Measurements from ENCODE around the gene DUOX1. TPM values are rescaled to one million over a fixed set of nuclear protein-coding genes. Genes with fewer than 3 reads are reported as not detected.

The DUOX1 gene
- total RNA-seq, 1 experiment from 2014 or later = not detected

GRCh38 chr15:45149060-45149459, 19.3 kb downstream of the DUOX1 start:
- BruUV-seq (replicated peaks) = no TSS peak
- Histone ChIP-seq H3K27ac (no peak overlapping the region), H3K9me3 (ENCODE audit: insufficient read depth, low read depth) (no peaks in the 10 kb centered on the region), H3K79me2 (ENCODE audit: low read depth) (no peaks in the 10 kb centered on the region), H3K4me2 (no peak overlapping the region), H3K27me3 (ENCODE audit: insufficient read depth, low read depth) (no peaks in the 10 kb centered on the region), H3F3A (ENCODE audit: insufficient read depth, low read depth) (peaks cover 4% of the 10 kb centered on the region; the same call in 1 of the 2 replicates), H3K9me2 (ENCODE audit: insufficient read depth) (no peaks in the 10 kb centered on the region), H2AFZ (no peak overlapping the region), H3K4me3 (no peak overlapping the region), H4K20me1 (ENCODE audit: insufficient read depth) (no peaks in the 10 kb centered on the region), H3K36me3 (ENCODE audit: low read depth) (no peaks in the 10 kb centered on the region), H3K4me1 (replicated peaks; ENCODE audit: insufficient read depth) (peaks cover 15% of the 10 kb centered on the region)
- TF ChIP-seq CTCF (conservative IDR thresholded peaks at IDR 0.05) (no peak), EZH2 (IDR thresholded peaks at IDR 0.05; ENCODE audit: low read depth) (no peak)
- ChIA-PET POLR2A (ENCODE audit: unreplicated experiment) (interaction anchor here (0.5 kb wide), 1 partner anchor 464 kb away, joined by 11 read pairs; no protein-coding TSS in a partner anchor), CTCF (interaction anchor here (0.6 kb wide), 1 partner anchor 12 kb away, joined by 9 read pairs; no protein-coding TSS in a partner anchor)
- intact Hi-C loops (cut with micrococcal nuclease; ENCODE audit: unreplicated experiment) = no loop called here
- no peak for DNase-seq

GRCh38 chr15:45150481-45150880, 20.7 kb downstream of the DUOX1 start:
- intact Hi-C loops (cut with micrococcal nuclease; ENCODE audit: unreplicated experiment) = no loop called here
- no peaks in the 10 kb centered on the region for H3K36me3 ChIP-seq (ENCODE audit: low read depth)
- H2AFZ ChIP-seq = no peak overlapping the region
- no peak overlapping the region for H3K4me2 ChIP-seq
- DNase-seq = no peak
- H3K27ac ChIP-seq = no peak overlapping the region
- H3F3A ChIP-seq (ENCODE audit: insufficient read depth, low read depth) = peaks cover 4% of the 10 kb centered on the region; the same call in 1 of the 2 replicates
- H3K4me3 ChIP-seq = no peak overlapping the region
- H3K9me2 ChIP-seq (ENCODE audit: insufficient read depth) = no peaks in the 10 kb centered on the region
- H4K20me1 ChIP-seq (ENCODE audit: insufficient read depth) = no peaks in the 10 kb centered on the region
- H3K4me1 ChIP-seq (replicated peaks; ENCODE audit: insufficient read depth) = peaks cover 15% of the 10 kb centered on the region
- BruUV-seq (replicated peaks) = no TSS peak
- H3K79me2 ChIP-seq (ENCODE audit: low read depth) = no peaks in the 10 kb centered on the region
- no peaks in the 10 kb centered on the region for H3K27me3 ChIP-seq (ENCODE audit: insufficient read depth, low read depth)
- ChIA-PET CTCF (interaction anchor here (0.6 kb wide), 1 partner anchor 481 kb away, joined by 3 read pairs; no protein-coding TSS in a partner anchor), POLR2A (ENCODE audit: unreplicated experiment) (no interaction called here)
- no peaks in the 10 kb centered on the region for H3K9me3 ChIP-seq (ENCODE audit: insufficient read depth, low read depth)
- no peak for TF ChIP-seq CTCF (conservative IDR thresholded peaks at IDR 0.05)
- TF ChIP-seq EZH2 (IDR thresholded peaks at IDR 0.05; ENCODE audit: low read depth) = no peak

GRCh38 chr15:45150997-45151396, 21.2 kb downstream of the DUOX1 start:
- intact Hi-C loops (cut with micrococcal nuclease; ENCODE audit: unreplicated experiment) = no loop called here
- no TSS peak for BruUV-seq (replicated peaks)
- Histone ChIP-seq H3F3A (ENCODE audit: insufficient read depth, low read depth) (peaks cover 4% of the 10 kb centered on the region; the same call in 1 of the 2 replicates), H3K79me2 (ENCODE audit: low read depth) (no peaks in the 10 kb centered on the region), H4K20me1 (ENCODE audit: insufficient read depth) (no peaks in the 10 kb centered on the region), H3K9me2 (ENCODE audit: insufficient read depth) (no peaks in the 10 kb centered on the region), H3K4me3 (no peak overlapping the region), H2AFZ (no peak overlapping the region), H3K9me3 (ENCODE audit: insufficient read depth, low read depth) (no peaks in the 10 kb centered on the region), H3K4me1 (replicated peaks; ENCODE audit: insufficient read depth) (peaks cover 12% of the 10 kb centered on the region), H3K4me2 (no peak overlapping the region), H3K36me3 (ENCODE audit: low read depth) (no peaks in the 10 kb centered on the region), H3K27ac (no peak overlapping the region), H3K27me3 (ENCODE audit: insufficient read depth, low read depth) (no peaks in the 10 kb centered on the region)
- no peak for DNase-seq
- ChIA-PET POLR2A (ENCODE audit: unreplicated experiment) (interaction anchor here (0.6 kb wide), 1 partner anchor 100 kb away, joined by 3 read pairs; no protein-coding TSS in a partner anchor), CTCF (no interaction called here)
- TF ChIP-seq CTCF (conservative IDR thresholded peaks at IDR 0.05) (no peak), EZH2 (IDR thresholded peaks at IDR 0.05; ENCODE audit: low read depth) (no peak)

Data from PC-9 (cell line).